OCI-M1 (cell line): ENCODE measurements around the gene IGFBP3.
A peak's percentile ranks its signal among the peaks of the same experiment; 100 is the strongest.

Experiments
- DNase-seq: peaks from one replicate; lab custom pipeline; 2025; lab: John Stamatoyannopoulos, UW

IGFBP3 gene

DNA sequence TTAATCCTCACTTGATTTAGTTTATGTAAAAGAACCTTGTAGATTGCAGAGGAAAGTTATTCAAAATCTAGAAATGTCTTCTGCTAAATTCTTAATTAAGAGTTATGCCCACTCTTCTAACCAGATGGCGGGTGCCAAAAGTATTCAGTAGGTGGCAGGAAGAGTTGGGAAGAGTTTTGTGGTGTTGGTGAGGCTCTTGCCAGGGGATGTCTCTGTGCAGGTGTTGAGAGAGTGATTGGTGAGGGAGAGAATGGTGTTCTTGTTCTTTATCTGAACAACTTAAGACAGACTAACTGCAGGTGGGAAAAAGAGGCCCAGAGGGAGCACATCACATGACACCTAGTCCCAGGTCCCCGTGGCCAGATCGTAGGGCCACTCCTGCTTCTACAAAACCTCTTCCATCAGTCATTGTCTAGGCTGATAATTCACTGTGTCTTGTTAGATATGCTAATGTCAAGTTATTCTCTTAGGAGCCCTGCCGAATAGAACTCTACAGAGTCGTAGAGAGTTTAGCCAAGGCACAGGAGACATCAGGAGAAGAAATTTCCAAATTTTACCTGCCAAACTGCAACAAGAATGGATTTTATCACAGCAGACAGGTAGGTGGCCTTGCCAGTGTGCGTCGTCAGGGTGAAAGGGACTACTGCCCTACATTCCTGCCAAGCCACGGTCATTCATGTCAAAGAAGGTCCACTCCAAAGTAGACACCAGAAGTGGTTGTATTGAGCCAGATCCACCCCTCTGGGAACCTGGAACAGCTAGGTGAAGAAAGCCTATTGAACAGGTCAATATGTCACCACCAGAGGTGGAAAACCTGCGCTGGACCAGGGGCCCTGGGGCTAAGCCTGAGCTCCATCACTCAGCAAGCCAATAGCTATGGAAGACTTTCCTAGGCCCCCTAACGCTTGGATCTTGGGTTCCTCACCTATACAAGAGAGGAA lies 29.3 kb downstream of the IGFBP3 start:
- DNase-seq, result no peak

DNA sequence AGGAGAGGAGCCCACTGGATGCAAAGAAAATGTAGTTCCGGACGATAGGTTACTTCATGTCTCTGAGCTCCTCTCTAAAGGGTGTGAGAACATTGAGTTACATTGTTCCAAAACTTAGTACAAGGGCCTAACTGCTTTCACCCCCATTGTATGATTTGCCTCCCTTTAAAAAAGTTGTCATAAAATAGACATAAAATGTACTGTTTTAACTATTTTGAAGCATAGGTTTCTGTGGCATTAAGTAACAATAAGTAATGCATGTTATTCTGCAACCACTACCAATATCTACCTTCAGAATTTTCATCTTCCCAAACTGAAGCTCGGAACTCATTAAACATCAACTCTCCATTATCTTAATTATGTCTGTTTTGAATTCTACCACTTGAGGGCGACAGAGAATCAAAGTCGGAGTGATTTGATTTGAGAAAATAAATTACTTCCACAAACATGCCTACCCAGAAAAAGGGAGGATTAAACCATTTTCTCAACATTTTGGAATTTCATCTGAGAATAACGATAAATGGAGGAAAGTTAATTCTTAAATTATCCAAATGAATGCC lies 30.1 kb downstream of the IGFBP3 start:
- DNase-seq, result peak; percentile 60

DNA sequence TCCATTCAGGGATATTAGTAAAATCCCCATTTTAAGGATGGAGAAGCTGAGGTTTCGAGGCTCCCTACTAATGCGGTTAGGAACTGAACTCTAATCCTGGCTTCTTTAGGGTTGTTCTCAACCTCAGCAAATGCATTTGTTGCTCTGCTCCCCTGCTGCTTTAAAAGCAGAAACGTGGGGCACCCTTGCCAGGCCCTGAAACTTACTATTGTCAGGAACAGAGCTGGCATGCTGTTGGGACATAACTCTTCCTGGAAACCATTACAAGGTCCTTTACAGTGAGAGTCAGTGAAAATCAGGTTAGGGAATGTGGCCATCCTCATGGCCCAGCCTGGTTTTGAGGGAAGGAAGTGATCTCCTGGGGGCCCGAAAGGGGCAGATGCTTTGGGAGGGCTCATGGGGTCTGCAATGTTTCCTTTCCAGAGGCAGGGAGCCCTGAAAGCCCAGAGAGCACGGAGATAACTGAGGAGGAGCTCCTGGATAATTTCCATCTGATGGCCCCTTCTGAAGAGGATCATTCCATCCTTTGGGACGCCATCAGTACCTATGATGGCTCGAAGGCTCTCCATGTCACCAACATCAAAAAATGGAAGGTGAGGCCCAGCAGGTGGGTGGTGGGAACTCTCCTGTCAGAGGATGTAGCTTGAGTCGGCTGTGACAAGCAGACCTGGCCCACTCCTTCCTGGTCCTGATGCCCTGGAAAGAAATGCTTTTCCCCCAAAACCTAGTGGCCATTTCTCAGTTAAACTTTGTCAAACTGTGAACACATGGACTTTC lies 30.8 kb downstream of the IGFBP3 start:
- no peak for DNase-seq

DNA sequence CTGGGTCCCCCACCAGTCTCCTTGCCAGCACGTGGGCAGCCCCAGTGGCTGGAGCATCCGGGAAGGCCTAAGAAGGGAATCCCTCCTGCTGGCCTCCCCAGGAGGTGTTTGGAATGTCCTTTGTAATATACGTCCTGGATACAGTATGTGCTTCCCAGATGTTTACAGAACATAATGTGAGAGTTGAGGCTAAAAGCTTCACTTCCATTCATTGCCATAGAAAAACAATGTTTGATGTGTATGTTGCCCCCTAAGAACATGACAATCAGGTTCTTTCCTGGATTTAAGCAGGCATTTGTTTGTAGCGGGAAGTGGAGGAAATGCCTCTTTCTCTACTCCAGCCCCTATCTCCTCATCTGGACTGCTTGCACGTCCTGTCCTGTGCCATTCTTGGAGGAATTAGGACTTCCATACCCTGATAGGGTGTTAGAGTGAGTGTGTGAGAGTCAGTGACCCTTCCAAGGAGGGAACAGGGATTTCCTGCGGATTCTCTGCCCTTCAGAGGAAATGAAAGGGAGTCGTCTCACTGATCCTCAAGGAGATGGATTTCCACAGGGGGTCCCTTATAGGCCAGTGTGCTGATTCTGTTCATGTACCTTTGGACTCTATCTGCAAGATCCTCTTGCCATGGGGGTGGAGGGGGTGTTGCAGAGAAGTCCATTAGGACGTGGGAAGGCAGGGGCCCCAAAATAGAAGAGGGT lies 31.6 kb downstream of the IGFBP3 start:
- no peak for DNase-seq

DNA sequence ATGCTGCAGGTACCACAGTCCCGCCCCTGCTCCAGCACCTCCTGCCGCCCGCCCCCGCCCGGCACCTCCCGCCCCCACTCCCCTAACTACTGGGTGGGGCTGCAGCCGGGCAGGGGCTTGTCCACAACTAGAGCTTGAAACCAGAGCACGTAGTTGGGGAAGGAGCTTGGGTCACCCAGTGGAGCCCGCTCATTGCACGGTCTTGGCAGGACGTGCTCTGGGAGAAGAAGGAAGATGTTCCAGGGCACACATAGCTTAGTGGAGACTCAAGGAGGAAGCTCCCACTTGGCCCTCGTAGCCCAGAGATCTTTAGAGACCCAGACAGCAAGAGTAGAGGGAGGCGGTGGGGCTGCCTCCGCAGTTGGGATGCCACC lies 32.1 kb downstream of the IGFBP3 start:
- DNase-seq, result no peak

DNA sequence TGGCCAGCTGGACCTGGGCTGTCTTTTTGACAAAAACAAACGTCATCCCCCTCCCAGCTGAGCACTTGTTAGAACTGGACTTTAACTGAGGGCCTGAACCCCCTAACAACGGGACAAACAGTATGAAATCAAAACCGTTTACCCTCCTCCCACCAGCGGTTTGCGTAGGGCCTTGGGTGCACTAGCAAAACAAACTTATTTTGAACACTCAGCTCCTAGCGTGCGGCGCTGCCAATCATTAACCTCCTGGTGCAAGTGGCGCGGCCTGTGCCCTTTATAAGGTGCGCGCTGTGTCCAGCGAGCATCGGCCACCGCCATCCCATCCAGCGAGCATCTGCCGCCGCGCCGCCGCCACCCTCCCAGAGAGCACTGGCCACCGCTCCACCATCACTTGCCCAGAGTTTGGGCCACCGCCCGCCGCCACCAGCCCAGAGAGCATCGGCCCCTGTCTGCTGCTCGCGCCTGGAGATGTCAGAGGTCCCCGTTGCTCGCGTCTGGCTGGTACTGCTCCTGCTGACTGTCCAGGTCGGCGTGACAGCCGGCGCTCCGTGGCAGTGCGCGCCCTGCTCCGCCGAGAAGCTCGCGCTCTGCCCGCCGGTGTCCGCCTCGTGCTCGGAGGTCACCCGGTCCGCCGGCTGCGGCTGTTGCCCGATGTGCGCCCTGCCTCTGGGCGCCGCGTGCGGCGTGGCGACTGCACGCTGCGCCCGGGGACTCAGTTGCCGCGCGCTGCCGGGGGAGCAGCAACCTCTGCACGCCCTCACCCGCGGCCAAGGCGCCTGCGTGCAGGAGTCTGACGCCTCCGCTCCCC lies 32.7 kb downstream of the IGFBP3 start, which contains the start of gene IGFBP1:
IGFBP1 (plus strand) TSS at position 304 of the 808 bp plus-strand sequence; CDS start at position 469, 165 bp downstream.
- DNase-seq, result no peak

DNA sequence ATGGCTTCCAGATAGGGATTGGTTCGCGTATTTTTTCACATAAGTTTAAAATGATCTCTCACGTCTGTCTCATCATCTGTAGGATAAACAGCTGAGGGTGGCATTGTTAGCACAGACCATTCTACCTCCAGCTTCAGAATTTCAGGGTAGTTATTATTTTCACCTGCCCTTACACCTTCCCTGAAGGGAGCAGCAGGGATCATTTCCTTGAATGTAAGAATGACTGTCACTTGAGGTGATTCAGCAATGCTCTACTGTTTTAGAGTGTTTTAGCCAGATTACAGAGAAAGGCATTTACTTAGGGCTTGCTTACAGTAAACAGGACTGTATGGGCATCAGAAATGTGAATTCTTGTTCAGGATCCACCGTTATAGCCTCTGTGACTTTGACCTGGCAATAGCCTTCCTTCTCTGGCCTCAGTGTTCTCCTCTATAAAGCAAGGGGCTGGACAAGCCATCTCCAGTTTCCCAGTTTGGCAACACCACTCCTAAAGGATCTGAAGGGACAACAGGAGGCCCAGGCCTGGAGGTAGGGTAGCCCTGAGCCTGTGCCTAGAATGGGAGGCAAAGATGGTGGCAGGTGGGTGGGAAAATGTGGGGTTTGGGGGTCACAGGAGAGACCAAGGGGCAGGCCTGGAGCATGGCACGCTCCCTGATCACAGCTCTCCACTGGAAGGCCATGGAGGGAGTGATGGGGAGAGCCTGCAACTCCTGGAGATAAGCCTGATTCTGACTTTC lies 34.0 kb downstream of the IGFBP3 start:
- DNase-seq, result no peak

DNA sequence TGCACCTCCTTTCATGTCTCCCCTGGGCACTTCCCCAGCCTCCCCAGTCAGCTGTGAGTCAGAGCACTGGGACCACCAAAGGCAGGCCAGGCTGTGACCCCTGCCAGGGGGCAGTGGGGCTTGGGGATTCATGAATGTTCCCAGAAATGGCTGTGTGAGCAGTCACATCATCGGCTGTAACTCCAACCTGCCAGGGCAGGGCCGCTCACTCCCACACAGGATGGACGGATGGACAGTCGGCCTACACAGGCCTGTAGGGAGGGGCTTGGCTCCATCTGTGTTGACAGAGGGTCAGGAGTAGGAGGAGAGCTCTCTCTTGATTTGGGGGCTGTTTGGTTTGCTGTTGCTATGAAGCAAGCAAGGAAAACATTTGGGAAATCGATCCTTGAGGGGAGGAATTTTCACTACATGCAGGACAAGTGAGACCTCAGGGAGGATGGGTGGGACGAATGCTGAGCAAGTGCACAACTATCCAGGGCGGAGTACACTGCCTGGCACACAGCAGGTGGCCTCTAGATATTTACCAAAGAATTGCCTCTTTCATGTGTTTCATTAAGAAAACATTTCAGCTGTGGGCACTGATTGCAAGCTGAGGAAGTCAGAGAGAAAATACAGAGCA lies 35.7 kb downstream of the IGFBP3 start:
- no peak for DNase-seq

DNA sequence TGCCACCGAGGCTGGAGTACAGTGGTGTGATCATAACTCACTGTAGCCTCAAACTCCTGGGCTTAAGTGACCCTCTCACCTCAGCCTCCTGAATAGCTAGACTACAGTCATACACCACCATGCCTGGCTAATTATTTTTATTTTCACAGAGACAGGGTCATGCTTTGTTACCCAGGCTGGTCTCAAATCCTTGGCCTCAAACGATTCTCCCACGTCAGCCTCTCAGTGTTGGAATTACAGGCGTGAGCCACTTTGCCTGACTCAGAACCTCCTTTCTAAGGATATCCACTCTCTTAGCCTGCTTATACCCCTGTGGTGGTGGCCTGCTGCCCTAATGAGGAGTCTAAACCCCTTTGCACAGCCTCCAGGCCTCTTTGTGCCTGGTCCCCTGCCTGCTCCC lies 36.9 kb downstream of the IGFBP3 start:
- DNase-seq, result no peak

DNA sequence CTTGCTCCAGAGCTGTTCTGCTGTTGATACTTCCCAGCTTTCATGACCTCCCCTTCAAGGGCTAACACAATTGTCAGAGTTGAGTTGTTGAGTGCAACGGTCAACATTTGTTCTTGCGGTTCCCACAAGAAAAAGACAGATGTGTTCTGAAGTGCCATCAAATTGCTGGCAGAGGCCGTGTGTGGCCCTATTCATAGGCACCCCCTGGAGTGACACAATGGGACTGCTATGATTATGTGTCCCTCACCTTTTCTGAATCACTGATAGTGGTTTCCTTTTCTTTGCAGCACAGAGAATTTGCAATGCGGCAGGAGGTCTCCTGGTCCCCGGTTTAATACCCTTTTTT lies 38.6 kb downstream of the IGFBP3 start:
- no peak for DNase-seq

DNA sequence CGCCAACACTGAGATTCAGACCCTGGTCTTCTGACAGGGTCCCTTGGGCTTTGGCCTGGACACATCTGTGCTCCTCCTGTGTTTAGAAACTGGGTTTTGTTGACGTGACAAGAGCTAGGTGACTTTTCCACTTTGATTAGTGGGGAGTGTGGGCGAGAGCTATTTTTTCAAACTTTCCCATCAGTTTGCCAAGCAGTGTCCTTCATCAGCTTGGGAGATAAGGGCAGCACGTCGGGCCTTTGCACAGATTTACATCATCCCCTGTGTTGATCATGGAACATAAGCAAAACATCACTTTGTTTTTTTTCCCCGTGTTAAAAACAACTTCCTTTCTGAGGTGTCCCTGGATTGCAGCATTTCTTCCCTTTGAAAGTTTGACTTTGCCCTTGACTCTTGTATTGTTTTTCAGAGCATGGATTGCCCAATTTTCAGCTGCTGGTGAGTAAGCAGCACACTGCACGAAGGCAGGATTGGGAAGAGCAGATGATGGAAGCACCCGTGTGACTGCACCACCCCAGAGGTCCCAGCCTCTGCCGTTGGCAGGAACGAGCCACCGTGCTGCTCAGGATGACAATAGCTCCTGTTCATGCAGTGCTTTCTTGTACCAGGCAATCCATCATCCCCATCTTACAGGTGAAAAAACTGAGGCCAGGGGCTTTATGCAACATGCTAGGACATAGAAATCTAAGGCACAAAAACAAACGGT lies 39.2 kb downstream of the IGFBP3 start:
- no peak for DNase-seq

DNA sequence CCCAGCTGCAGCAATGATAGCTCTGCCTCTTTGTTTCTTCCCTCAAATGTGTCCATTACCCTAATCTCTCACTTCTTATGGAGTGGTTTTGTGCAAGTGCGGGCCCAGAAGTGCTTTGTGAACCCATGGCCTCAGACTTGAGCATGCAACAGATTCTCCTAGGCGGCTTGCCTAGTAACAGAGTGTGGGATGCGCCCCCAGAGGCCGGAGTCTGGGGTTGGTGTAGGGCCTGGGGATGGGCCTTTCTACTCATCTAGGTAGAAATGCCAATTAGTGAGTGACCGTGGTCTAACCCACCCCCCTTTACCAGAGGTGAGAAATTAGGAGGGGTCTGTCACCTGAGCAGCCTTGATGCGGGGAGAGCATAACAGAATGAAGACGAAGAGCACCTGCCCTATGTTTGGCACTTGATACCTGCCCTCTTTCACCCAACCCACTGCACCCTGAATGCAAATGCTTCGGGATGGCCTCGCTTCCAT lies 39.8 kb downstream of the IGFBP3 start:
- no peak for DNase-seq

DNA sequence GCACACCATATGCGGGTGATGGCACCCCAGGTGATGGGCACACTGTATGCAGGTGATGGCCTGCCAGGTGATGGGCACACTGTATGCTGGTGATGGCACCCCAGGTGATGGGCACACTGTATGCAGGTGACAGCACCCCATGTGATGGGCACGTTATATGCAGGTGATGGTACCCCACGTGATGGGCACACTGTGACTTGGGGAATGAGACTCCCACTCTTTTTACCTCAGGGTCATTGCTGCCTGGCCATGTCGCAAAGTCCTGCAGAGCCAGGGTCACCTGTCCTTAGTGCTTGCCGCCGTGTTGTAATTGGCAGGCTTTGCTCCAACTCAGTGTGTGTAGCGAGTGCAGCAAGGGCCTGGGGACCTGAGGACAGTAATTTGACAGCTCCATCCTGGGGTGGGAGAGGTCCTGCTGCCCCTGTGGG lies 40.6 kb downstream of the IGFBP3 start:
- no peak for DNase-seq

DNA sequence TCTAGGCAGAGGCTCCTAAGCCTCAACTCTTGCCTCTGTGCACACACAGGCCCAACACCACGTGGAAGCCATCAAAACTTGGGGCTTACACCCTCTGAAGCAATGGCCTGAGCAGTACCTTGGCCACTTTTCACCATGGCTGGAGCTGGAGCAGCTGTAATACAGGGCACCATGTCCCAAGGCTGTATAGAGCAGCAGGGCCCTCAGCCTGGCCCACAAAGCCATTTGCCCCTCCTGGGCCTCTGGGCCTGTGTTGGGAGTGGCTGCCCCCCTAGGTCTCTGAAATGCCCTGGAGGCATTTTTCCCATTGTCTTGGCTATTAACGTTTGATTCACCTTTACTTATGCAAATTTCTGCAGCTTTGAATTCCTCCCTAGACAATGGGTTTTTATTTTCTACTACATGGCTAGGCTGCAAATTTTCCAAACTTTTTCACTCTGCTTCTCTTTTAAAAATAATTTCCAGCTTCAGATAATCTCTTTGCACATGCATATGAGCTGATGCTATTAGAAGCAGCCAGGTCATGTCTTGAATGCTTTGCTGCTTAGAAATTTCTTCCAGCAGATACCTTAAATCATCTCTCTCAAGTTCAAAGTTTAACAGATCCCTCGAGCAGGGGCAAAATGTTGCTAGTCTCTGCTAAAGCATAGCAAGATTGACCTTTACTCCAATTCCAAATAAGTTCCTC lies 42.5 kb downstream of the IGFBP3 start:
- no peak for DNase-seq

DNA sequence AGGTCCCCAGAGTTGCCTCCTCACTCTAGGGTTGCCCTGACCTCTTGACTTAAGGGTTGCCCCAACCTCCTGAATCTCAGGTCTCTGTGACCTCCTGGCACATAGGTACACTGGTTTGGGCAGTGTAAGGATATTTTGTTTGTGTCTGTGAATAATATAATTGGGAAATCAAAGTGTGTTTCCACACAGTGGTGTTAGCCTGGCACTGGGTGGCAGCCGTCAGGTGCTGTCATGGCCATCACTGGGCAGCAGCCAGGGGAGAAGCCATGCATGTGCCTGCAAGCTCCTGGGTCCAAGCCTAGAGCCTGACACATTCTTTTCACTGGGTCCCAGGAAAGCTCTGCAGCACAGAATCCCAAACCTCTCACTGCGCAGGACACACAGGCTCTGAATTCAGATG lies 44.6 kb downstream of the IGFBP3 start:
- DNase-seq, result no peak

DNA sequence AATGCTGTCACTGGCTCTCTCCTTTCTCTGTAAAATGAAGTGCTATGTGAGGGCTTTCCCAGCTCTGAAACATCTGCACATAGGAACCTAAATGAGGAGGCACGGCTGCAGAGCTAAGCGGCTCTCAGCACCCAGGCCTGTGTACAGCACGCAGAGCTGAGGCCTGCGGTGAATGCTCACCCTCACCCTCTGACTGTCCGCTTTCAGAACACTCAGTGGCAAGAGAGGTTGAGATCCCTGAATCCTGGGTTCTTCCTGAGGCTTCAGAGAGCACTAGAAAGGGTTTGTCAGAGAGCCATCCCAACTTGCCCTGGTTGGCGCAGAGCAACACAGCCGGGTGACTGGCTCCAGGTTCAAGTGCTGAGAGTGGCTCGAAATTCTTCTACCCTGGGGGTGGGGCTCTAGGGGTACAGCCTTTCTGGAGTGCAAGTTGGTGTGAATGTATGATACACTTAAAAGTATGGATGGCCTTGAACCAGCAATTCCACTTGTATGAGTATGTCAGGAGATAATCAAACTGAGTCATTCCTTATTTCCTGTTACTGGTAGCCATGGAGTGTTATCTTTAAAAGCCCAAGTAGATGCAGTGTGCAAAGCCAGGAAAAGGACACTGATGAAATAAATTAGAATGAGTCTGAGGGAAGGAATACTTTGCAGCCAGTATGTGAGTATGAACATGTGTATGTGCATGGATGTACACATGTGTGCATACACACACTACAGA lies 46.5 kb downstream of the IGFBP3 start:
- DNase-seq, result no peak

DNA sequence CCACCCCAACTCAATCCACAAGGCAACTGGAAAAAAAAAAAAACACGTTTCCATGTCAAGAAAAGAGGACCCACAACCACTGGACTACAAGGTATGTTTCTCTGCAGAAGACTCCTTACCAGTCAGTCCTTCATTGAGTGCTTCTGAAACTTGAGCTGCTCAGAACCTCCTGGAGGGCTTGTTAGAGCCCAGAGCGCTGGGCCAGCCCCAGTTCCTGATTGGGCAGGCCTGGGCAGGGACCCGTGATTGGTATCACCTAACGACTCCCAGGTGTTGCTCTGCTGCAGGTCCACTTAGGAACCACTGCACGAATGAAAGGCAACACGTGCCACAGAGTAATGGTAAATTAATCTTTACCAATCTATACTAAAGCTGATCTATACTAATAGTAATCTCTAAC lies 47.7 kb downstream of the IGFBP3 start:
- no peak for DNase-seq

DNA sequence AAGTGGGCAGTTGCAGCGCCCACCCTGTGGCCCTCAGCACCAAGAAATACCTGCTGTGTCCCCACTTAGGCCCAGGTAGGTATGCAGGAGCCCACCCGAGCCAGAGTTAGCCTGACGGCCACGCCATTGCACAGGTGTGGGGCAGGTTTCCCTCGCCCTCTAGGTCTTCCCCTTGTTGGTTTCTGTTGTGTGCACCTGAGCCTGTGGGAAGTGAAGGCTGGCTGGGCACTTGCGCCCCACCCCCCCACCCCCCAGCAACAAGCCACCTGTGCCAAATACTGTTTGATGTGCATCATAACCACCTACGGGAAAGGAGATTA lies 48.1 kb downstream of the IGFBP3 start, which contains the start of gene CCDC201:
CCDC201 (minus strand) TSS at position 48 of the 320 bp plus-strand sequence. CDS start 75 bp downstream, outside the sequence.
- no peak for DNase-seq
